Calu3 (cell line): ENCODE measurements around the gene ASB2. TPM values are rescaled to one million over a fixed set of nuclear protein-coding genes. Genes with fewer than 3 reads are reported as not detected.

Source experiments
- BruUV-seq: library from RNA; stranded (reverse); fragments of 400-500 nt; replicated peaks from 2 replicates; lab custom pipeline; 2021; lab: Mats Ljungman, UMichigan
- CTCF ChIA-PET: fragments of 300-600 bp; sonication (Branson Sonifier 250); formaldehyde crosslinking; loops from one replicate; lab custom pipeline; 2022; ENCODE audit warnings: antibody characterized with exemption; lab: Charles Lee
- DNase-seq: peaks from one replicate; pipeline ENCODE4 v3.0.0; 2022
- H3K27ac Mint-ChIP-seq: one replicate; pipeline ENCODE4 v1.8.0; 2022; ENCODE audit warnings: mixed read lengths; ENCODE audit not compliant: unreplicated experiment
- H3K27me3 Mint-ChIP-seq: one replicate; pipeline ENCODE4 v1.8.0; 2022; ENCODE audit warnings: mixed read lengths; ENCODE audit not compliant: unreplicated experiment
- H3K36me3 Mint-ChIP-seq: one replicate; pipeline ENCODE4 v1.8.0; 2022; ENCODE audit warnings: mild to moderate bottlenecking, moderate library complexity, mixed read lengths; ENCODE audit not compliant: insufficient read depth, unreplicated experiment
- H3K4me1 Mint-ChIP-seq: one replicate; pipeline ENCODE4 v1.8.0; 2022; ENCODE audit warnings: mild to moderate bottlenecking, low read depth, mixed read lengths; ENCODE audit not compliant: unreplicated experiment
- H3K4me3 Mint-ChIP-seq: one replicate; pipeline ENCODE4 v1.8.0; 2022; ENCODE audit warnings: mild to moderate bottlenecking, low read depth, moderate library complexity, mixed read lengths; ENCODE audit not compliant: unreplicated experiment
- H3K9me3 Mint-ChIP-seq: one replicate; pipeline ENCODE4 v1.8.0; 2022; ENCODE audit warnings: low read depth, mixed read lengths; ENCODE audit not compliant: unreplicated experiment
- intact Hi-C: fragments of 100-400 bp; cut with micrococcal nuclease; formaldehyde crosslinking; loops from one replicate; pipeline ENCODE4 v1.10.0; 2022; ENCODE audit not compliant: unreplicated experiment
- total RNA-seq: library from RNA; stranded (reverse); gene quantifications from 2 replicates; pipeline ENCODE4 v1.2.3, GENCODE V29; 2022
- TF ChIP-seq, protein P1 (sequence below): fragments of 200-600 bp; IDR thresholded peaks from one replicate; pipeline ENCODE4 v1.8.0; 2022; ENCODE audit warnings: antibody characterized with exemption; ENCODE audit not compliant: unreplicated experiment

The ASB2 gene
- total RNA-seq, 1 experiment from 2014 or later, result 0.19 TPM

DNA sequence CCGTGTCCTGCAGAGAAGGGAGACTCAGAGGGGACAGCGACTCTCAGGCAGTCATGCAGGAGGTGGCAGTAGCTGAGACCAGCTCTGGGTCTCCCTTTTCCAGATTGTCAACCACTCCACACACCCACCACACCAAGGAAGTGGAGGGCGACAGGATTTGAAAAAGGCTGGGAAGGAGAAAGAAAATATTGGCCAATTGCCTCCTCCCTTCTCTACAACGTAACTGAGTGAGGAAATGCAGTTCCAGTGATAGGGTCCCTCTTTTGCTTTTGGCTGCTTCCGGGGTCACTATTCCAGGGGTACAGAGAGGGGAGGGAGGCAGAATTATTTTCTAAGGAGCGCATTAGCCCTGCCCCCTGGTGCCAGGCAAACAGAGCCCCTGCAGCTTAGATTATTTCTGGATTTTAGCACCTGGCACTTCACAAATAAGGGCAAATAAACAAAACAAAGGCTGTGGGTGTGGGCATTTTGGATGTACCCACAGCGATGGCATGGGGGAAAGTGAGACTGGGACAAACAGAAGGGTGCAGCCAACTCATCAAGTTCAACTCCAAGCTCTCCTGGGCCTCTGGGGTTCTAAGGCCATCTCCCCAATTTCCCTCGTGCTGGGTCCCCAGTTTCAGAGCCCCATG, 20.4 kb downstream of the ASB2 start:
- peaks cover 16% of the 10 kb centered on the region for H3K36me3 Mint-ChIP-seq
- peaks cover 46% of the 10 kb centered on the region for H3K4me1 Mint-ChIP-seq
- no peak overlapping the region for H3K4me3 Mint-ChIP-seq
- CTCF ChIA-PET, result no interaction called here
- TF ChIP-seq, protein P1, sequence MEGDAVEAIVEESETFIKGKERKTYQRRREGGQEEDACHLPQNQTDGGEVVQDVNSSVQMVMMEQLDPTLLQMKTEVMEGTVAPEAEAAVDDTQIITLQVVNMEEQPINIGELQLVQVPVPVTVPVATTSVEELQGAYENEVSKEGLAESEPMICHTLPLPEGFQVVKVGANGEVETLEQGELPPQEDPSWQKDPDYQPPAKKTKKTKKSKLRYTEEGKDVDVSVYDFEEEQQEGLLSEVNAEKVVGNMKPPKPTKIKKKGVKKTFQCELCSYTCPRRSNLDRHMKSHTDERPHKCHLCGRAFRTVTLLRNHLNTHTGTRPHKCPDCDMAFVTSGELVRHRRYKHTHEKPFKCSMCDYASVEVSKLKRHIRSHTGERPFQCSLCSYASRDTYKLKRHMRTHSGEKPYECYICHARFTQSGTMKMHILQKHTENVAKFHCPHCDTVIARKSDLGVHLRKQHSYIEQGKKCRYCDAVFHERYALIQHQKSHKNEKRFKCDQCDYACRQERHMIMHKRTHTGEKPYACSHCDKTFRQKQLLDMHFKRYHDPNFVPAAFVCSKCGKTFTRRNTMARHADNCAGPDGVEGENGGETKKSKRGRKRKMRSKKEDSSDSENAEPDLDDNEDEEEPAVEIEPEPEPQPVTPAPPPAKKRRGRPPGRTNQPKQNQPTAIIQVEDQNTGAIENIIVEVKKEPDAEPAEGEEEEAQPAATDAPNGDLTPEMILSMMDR, result no peak
- no peak overlapping the region for H3K27ac Mint-ChIP-seq
- DNase-seq, result no peak
- BruUV-seq, result no TSS peak
- H3K9me3 Mint-ChIP-seq, result no peaks in the 10 kb centered on the region
- intact Hi-C loops, result no loop called here
- no peaks in the 10 kb centered on the region for H3K27me3 Mint-ChIP-seq

DNA sequence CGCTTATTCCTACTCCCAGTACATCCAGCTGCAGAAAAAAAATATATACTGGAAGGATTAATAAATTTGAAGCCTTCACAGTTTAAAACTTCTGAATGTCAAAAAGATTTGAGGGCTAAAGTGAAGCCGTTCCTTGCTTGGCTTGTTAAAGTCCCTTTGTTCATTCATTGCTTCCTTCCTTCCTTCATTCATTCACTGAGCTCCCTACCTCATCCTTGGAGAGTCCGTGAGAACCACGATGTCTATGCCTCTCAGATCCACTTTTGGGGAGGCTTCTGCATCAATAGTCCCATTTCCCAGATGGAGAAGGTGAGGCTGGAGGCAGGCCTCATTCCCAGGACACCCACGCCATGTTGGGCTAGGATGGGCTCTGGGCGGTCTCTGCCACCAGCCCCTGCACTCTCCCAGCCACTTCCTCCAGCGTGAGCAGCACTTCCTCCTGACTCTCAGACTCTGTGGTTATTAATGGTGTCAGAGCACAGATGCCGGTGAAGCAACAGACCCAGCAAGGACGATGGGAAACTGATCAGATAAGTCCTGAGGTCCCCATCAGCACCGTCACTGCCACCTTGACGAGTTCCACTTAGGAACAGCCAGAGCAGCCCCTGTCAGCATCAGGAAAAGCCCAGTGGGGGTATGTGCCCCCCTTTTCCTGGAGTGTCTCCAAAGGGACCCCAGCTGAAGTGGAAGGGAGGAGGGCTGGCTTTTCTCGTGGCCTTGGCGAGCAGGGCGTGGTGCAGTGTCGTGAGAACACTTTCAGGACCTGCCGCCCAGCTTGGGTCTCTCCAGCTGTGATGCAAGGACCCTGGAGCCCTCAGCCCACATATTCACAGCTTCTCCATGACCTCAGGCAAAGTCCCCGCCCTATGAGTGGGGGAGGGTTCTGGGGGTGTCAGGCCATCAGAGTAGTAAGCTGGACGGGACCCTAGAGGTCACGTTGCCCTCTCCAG, 21.2 kb downstream of the ASB2 start:
- no peaks in the 10 kb centered on the region for H3K27me3 Mint-ChIP-seq
- TF ChIP-seq, protein P1, result no peak
- peaks cover 13% of the 10 kb centered on the region for H3K36me3 Mint-ChIP-seq
- no TSS peak for BruUV-seq
- H3K4me3 Mint-ChIP-seq, result no peak overlapping the region
- H3K9me3 Mint-ChIP-seq, result no peaks in the 10 kb centered on the region
- no peak for DNase-seq
- no peak overlapping the region for H3K27ac Mint-ChIP-seq
- intact Hi-C loops, result no loop called here
- CTCF ChIA-PET, result no interaction called here
- peaks cover 40% of the 10 kb centered on the region for H3K4me1 Mint-ChIP-seq

- peaks cover 7% of the 10 kb centered on the region for H3K36me3 Mint-ChIP-seq
- CTCF ChIA-PET, result no interaction called here
- H3K4me1 Mint-ChIP-seq, result peaks cover 33% of the 10 kb centered on the region
- H3K27ac Mint-ChIP-seq, result no peak overlapping the region
- BruUV-seq, result no TSS peak
- no peak for DNase-seq
- H3K4me3 Mint-ChIP-seq, result no peak overlapping the region
- H3K9me3 Mint-ChIP-seq, result no peaks in the 10 kb centered on the region
- no peaks in the 10 kb centered on the region for H3K27me3 Mint-ChIP-seq
- intact Hi-C loops, result no loop called here
- TF ChIP-seq, protein P1, result no peak
Observed at GRCh38 chr14:93954516-93954830, 21.9 kb downstream of the ASB2 start.

- Mint-ChIP-seq H3K27ac (no peak overlapping the region), H3K27me3 (no peaks in the 10 kb centered on the region), H3K4me1 (peaks cover 27% of the 10 kb centered on the region), H3K36me3 (peaks cover 2% of the 10 kb centered on the region), H3K9me3 (no peaks in the 10 kb centered on the region), H3K4me3 (no peak overlapping the region)
- CTCF ChIA-PET, result no interaction called here
- intact Hi-C loops, result no loop called here
- no peak for DNase-seq
- TF ChIP-seq, protein P1, result no peak
- BruUV-seq, result no TSS peak
Observed at GRCh38 chr14:93953739-93954515, 22.4 kb downstream of the ASB2 start.
